Lung (tissue), 12 donors: ENCODE data around the gene FAM120A. TPM values are rescaled to one million over a fixed set of nuclear protein-coding genes. Genes with fewer than 3 reads are reported as not detected.

Experiments
- ATAC-seq: fragments of 200-7000 bp; cut with Tn5 transposase; one replicate; pipeline ENCODE4 v1.9.1; 2020; ENCODE audit warnings: moderate number of reproducible peaks; ENCODE audit not compliant: insufficient read depth, low FRiP score
- DNase-seq, 3 donors: peaks; one replicate each; pipeline ENCODE4 v3.0.0-alpha.2; 2013 to 2017
- H3K27ac ChIP-seq, 2 donors: one replicate each; pipeline ENCODE4 v1.5.1; 2013; ENCODE audit warnings: mild to moderate bottlenecking in 2 of 2, moderate library complexity in 2 of 2, control low read depth in 1 of 2, inconsistent platforms in 1 of 2, low read depth in 1 of 2, low read length in 1 of 2
- H3K27me3 ChIP-seq, 3 donors: one replicate each; pipeline ENCODE4 v1.5.1; 2013; ENCODE audit warnings: low read length in 2 of 3; ENCODE audit not compliant: control insufficient read depth in 3 of 3, insufficient read depth in 3 of 3
- H3K36me3 ChIP-seq, 4 donors: one replicate each; pipeline ENCODE4 v1.5.1; 2013; ENCODE audit warnings: low read length in 4 of 4, mild to moderate bottlenecking in 1 of 4, moderate library complexity in 1 of 4; ENCODE audit not compliant: control insufficient read depth in 4 of 4, insufficient read depth in 4 of 4
- H3K4me1 ChIP-seq, 5 donors: one replicate each; pipeline ENCODE4 v1.5.1; 2013; ENCODE audit warnings: low read length in 5 of 5, mild to moderate bottlenecking in 2 of 5, moderate library complexity in 1 of 5; ENCODE audit not compliant: control insufficient read depth in 5 of 5, insufficient read depth in 5 of 5
- H3K4me3 ChIP-seq: one replicate; pipeline ENCODE4 v1.5.1; 2013; ENCODE audit warnings: mild to moderate bottlenecking, control low read depth, moderate library complexity
- H3K9ac ChIP-seq, 2 donors: one replicate each; pipeline ENCODE4 v1.5.1; 2013; ENCODE audit warnings: low read length in 2 of 2, control low read depth in 1 of 2; ENCODE audit not compliant: insufficient read depth in 1 of 2
- H3K9me3 ChIP-seq, 4 donors: one replicate each; pipeline ENCODE4 v1.5.1; 2013; ENCODE audit warnings: low read length in 3 of 4, mild to moderate bottlenecking in 1 of 4, moderate library complexity in 1 of 4; ENCODE audit not compliant: control insufficient read depth in 4 of 4, insufficient read depth in 3 of 4
- WGBS, 2 donors: extraction: QIAGEN DNeasy Blood & Tissue Kit; methylation state at CpG; one replicate each; pipeline ENCODE4 v1.1.7; 2013; 5-methylcytosine and 5-hydroxymethylcytosine counted together
- polyA plus RNA-seq, 2 donors: library from polyadenylated mRNA; stranded (reverse); fragments of 200-250 nt; gene quantifications; one replicate each; pipeline ENCODE4 v1.2.1, GENCODE V29; 2013
- total RNA-seq, 2 donors: library from RNA; depleted of rRNA in 1 of 2; stranded (reverse); fragments of >200 nt in 1 of 2; gene quantifications; one replicate each; pipeline ENCODE4 v1.2.1, GENCODE V29; 2014 to 2021
- TF ChIP-seq, protein P1 (sequence below): IDR thresholded peaks from 2 replicates; pipeline ENCODE4 v1.5.1; 2012; ENCODE audit warnings: mild to moderate bottlenecking; ENCODE audit errors: control extremely low read depth, extremely low read depth
- donor health status: control.
- donor health status: control.
- donor health status: Bipolar disorder and iron deficiency.
- donor health status: healthy.
- donor health status: DM: yes; HTN: yes; CAD: no.

The FAM120A gene
- total and polyA plus RNA-seq, 4 donors, result 44.9 to 134 (median 91.2) TPM

DNA sequence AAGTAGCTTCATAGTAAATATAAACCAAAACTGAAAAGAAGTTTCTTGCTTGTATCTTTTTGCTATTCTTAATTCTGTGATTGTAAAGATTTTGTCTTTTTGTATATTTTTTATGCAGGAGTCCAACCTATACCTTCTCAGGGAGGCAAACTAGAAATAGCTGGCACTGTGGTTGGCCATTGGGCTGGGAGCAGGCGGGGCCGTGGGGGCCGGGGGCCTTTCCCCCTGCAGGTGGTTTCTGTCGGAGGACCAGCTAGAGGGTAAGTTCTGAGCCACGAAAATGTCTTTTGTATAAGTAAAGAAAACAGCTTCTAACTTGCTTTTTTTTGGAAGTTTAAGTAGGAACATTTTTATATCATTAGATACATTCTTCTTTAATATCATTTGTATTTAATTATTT is 109.5 kb downstream of the FAM120A start:
- 91 to 92% methylated on average over 5 of the region's 5 CpGs for WGBS, 2 donors
- DNase-seq (no peak), ATAC-seq (no peak)
- H3K4me3 ChIP-seq, result no peak overlapping the region
- peaks cover 31 to 60% (median 44%) of the 10 kb centered on the region in 4 donors for H3K36me3 ChIP-seq
- no peak overlapping the region for H3K27ac ChIP-seq
- no peak overlapping the region for H3K9ac ChIP-seq
- H3K27me3 ChIP-seq, result no peaks in the 10 kb centered on the region
- TF ChIP-seq, protein P1, sequence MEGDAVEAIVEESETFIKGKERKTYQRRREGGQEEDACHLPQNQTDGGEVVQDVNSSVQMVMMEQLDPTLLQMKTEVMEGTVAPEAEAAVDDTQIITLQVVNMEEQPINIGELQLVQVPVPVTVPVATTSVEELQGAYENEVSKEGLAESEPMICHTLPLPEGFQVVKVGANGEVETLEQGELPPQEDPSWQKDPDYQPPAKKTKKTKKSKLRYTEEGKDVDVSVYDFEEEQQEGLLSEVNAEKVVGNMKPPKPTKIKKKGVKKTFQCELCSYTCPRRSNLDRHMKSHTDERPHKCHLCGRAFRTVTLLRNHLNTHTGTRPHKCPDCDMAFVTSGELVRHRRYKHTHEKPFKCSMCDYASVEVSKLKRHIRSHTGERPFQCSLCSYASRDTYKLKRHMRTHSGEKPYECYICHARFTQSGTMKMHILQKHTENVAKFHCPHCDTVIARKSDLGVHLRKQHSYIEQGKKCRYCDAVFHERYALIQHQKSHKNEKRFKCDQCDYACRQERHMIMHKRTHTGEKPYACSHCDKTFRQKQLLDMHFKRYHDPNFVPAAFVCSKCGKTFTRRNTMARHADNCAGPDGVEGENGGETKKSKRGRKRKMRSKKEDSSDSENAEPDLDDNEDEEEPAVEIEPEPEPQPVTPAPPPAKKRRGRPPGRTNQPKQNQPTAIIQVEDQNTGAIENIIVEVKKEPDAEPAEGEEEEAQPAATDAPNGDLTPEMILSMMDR, result no peak
- no peaks in the 10 kb centered on the region for H3K9me3 ChIP-seq
- H3K4me1 ChIP-seq, result no peaks in the 10 kb centered on the region

DNA sequence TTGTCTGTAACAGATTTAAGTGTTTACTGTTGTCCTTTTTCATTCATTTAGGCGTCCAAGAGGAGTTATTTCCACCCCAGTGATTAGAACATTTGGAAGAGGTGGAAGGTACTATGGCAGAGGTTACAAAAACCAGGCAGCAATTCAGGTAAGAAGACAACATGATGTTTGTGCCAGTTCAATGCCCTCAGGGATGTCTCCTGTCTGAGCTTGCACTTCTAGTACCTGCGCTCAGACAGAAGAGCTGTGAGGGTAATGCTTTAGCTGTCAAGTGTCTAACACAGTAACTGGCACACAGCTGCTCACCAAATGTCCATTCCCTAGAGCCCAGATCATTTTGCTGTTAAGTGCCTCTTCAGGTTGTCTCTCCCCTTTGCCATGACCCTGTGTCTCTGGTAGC is 110.7 kb downstream of the FAM120A start:
- Histone ChIP-seq H3K9ac (no peak overlapping the region), H3K4me3 (no peak overlapping the region), H3K9me3 (no peaks in the 10 kb centered on the region), H3K36me3 (peaks cover 30 to 51% (median 41%) of the 10 kb centered on the region in 4 donors), H3K27me3 (no peaks in the 10 kb centered on the region), H3K4me1 (peaks cover 0 to 6% (median 1%) of the 10 kb centered on the region in 5 donors), H3K27ac (no peak overlapping the region)
- ATAC-seq (no peak), DNase-seq (no peak)
- TF ChIP-seq, protein P1, result no peak
- 94 to 95% methylated on average over 2 of the region's 2 CpGs for whole genome bisulfite sequencing, 2 donors

DNA sequence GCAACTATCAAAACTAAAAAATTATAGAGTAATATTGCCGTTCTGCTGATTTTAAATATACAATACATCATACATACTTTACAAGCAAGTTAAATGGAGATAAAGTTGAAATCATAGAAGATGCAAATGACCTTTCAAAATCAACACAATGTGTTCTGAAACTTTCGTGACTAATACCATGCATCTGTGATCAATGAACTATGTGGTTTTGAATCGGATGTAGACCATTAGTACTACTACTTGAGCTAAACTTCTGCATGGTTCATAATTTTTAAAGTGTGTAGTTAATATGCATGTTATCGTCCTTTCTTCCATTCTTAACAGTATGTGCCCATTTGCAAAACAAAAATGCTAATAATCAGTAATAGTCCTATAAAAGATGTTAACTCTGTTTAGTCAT is 113.6 kb downstream of the FAM120A start:
- no peak overlapping the region for H3K9ac ChIP-seq
- H3K9me3 ChIP-seq, result no peaks in the 10 kb centered on the region
- ATAC-seq (no peak), DNase-seq (no peak)
- TF ChIP-seq, protein P1, result no peak
- peaks cover 8 to 28% (median 22%) of the 10 kb centered on the region in 4 donors for H3K36me3 ChIP-seq
- no peak overlapping the region for H3K27ac ChIP-seq
- WGBS, 2 donors, result 84 to 91% methylated on average over 4 of the region's 4 CpGs
- H3K27me3 ChIP-seq, result no peaks in the 10 kb centered on the region
- H3K4me1 ChIP-seq, result peaks cover 0 to 13% (median 7%) of the 10 kb centered on the region in 5 donors
- H3K4me3 ChIP-seq, result no peak overlapping the region
